B cell (primary cell): ENCODE results near the gene GLB1L. TPM values are rescaled to one million over a fixed set of nuclear protein-coding genes. Genes with fewer than 3 reads are reported as not detected.

Experiments
- ATAC-seq: fragments of 200-7000 bp; cut with Tn5 transposase; one replicate; pipeline ENCODE4 v1.10.0; 2021; ENCODE audit warnings: low read depth, mild to moderate bottlenecking, moderate number of reproducible peaks, moderate library complexity
- CTCF ChIA-PET: fragments of 350-600 bp; sonication (Branson Sonifier 250); formaldehyde crosslinking; loops from one replicate; lab custom pipeline; 2021; ENCODE audit warnings: antibody characterized with exemption, inconsistent platforms; lab: Charles Lee
- POLR2A ChIA-PET: fragments of 350-600 bp; sonication (Branson Sonifier 250); formaldehyde crosslinking; loops from one replicate; lab custom pipeline; 2021; ENCODE audit warnings: antibody characterized with exemption; lab: Charles Lee
- DNase-seq: peaks from one replicate; pipeline ENCODE4 v3.0.0; 2013
- H2AFZ ChIP-seq: 2 replicates; pipeline ENCODE4 v1.6.1; 2012; ENCODE audit warnings: mild to moderate bottlenecking, low read depth, low read length; ENCODE audit not compliant: insufficient read depth, poor library complexity, severe bottlenecking
- H3K27ac ChIP-seq, 2 donors: 1 replicate in 1 of 2; 2 replicates in 1 of 2; pipeline ENCODE4 v1.5.1; 2012 to 2013; ENCODE audit warnings: low read length in 2 of 2, mild to moderate bottlenecking in 2 of 2, moderate library complexity in 1 of 2
- H3K27me3 ChIP-seq, 4 experiments: fragments of 200-600 bp in 1 of 4; sonication (generic) in 1 of 4; replicated peaks in 1 of 4; 1 replicate in 2 of 4; 2 replicates in 2 of 4; pipeline versions ENCODE4 v1.6.1 to v1.7.0; 2013 to 2016; ENCODE audit warnings: low read length in 3 of 4, mild to moderate bottlenecking in 2 of 4, mixed read lengths in 1 of 4, moderate library complexity in 1 of 4; ENCODE audit not compliant: insufficient read depth in 4 of 4, control insufficient read depth in 3 of 4; ENCODE audit errors: control extremely low read depth in 1 of 4
- H3K36me3 ChIP-seq, 2 experiments: replicated peaks in 1 of 2; 1 replicate in 1 of 2; 2 replicates in 1 of 2; pipeline versions ENCODE4 v1.6.1 to v1.7.1; 2013; ENCODE audit warnings: low read length in 1 of 2; ENCODE audit not compliant: insufficient read depth in 2 of 2, control insufficient read depth in 1 of 2; ENCODE audit errors: control extremely low read depth in 1 of 2, extremely low read depth in 1 of 2
- H3K4me1 ChIP-seq, 2 donors: fragments of 200-600 bp in 1 of 2; sonication (generic) in 1 of 2; 1 replicate in 1 of 2; 2 replicates in 1 of 2; pipeline versions ENCODE4 v1.5.1 to v1.6.1; 2013 to 2017; ENCODE audit warnings: low read length in 2 of 2; ENCODE audit not compliant: control insufficient read depth in 2 of 2, insufficient read depth in 2 of 2
- H3K4me2 ChIP-seq: replicated peaks from 2 replicates; pipeline ENCODE3; 2012; ENCODE audit warnings: mild to moderate bottlenecking, low read depth, low read length; ENCODE audit not compliant: poor library complexity, severe bottlenecking
- H3K4me3 ChIP-seq, 5 experiments: fragments of 200-600 bp in 1 of 5; sonication (generic) in 1 of 5; 1 replicate in 3 of 5; 2 replicates in 2 of 5; pipeline versions ENCODE4 v1.5.1 to v1.7.0; 2011 to 2016; ENCODE audit warnings: low read length in 4 of 5, mild to moderate bottlenecking in 4 of 5, low read depth in 2 of 5, control low read depth in 1 of 5, moderate library complexity in 1 of 5; ENCODE audit not compliant: insufficient read depth in 1 of 5; ENCODE audit errors: control extremely low read depth in 1 of 5, extremely low read depth in 1 of 5
- H3K79me2 ChIP-seq: fragments of 200-600 bp; sonication (generic); one replicate; pipeline ENCODE4 v1.6.0; 2016; ENCODE audit warnings: low read length; ENCODE audit not compliant: control insufficient read depth, insufficient read depth
- H3K9ac ChIP-seq: fragments of 200-600 bp; sonication (generic); 2 replicates; pipeline ENCODE4 v1.6.1; 2017; ENCODE audit warnings: mild to moderate bottlenecking, low read length, moderate library complexity
- H3K9me3 ChIP-seq, 3 donors: one replicate each; pipeline versions ENCODE4 v1.6.1 to v1.7.1; 2013; ENCODE audit warnings: low read length in 2 of 3; ENCODE audit not compliant: control insufficient read depth in 2 of 3, insufficient read depth in 1 of 3; ENCODE audit errors: control extremely low read depth in 1 of 3
- H4K20me1 ChIP-seq: 2 replicates; pipeline ENCODE4 v1.6.0; 2012; ENCODE audit warnings: mild to moderate bottlenecking, low read length; ENCODE audit not compliant: insufficient read depth, control insufficient read depth, poor library complexity, severe bottlenecking
- H3K27ac Mint-ChIP-seq: one replicate; pipeline ENCODE4 v1.8.0; 2021; ENCODE audit warnings: mixed read lengths
- H3K27me3 Mint-ChIP-seq: one replicate; pipeline ENCODE4 v1.8.0; 2021; ENCODE audit warnings: mixed read lengths
- H3K4me1 Mint-ChIP-seq: one replicate; pipeline ENCODE4 v1.8.0; 2021; ENCODE audit warnings: mixed read lengths
- H3K4me3 Mint-ChIP-seq: one replicate; pipeline ENCODE4 v1.8.0; 2021; ENCODE audit warnings: mixed read lengths
- H3K9me3 Mint-ChIP-seq: one replicate; pipeline ENCODE4 v1.8.0; 2022; ENCODE audit warnings: mixed read lengths; ENCODE audit not compliant: insufficient read depth
- EZH2 ChIP-seq: IDR thresholded peaks from 2 replicates; pipeline ENCODE4 v1.6.1; 2012; ENCODE audit warnings: borderline replicate concordance, low read depth, mild to moderate bottlenecking, moderate library complexity, low read length; ENCODE audit not compliant: insufficient read depth, poor library complexity, severe bottlenecking
- WGBS: methylation state at CpG from one replicate; pipeline ENCODE4 v1.1.5; 2013; ENCODE audit warnings: missing lambda C conversion rate; ENCODE audit not compliant: insufficient coverage; 5-methylcytosine and 5-hydroxymethylcytosine counted together
- intact Hi-C: fragments of 100-400 bp; cut with micrococcal nuclease; formaldehyde crosslinking; loops from one replicate; pipeline ENCODE4 v1.10.0; 2022
- polyA plus RNA-seq: library from polyadenylated mRNA; depleted of rRNA; stranded (reverse); fragments of >200 nt; gene quantifications from 2 replicates; pipeline ENCODE4 v1.2.3, GENCODE V29; 2012
- total RNA-seq, 2 donors: library from RNA; stranded (reverse); fragments of 120-200 nt in 1 of 2; gene quantifications; 1 replicate in 1 of 2; 2 replicates in 1 of 2; pipeline versions ENCODE4 v1.2.3 to v1.2.4, GENCODE V29; 2013 to 2022
- TF ChIP-seq, protein P1 (sequence below): fragments of 200-600 bp; IDR thresholded peaks from one replicate; pipeline ENCODE4 v1.8.0; 2022; ENCODE audit warnings: antibody characterized with exemption, mild to moderate bottlenecking

The GLB1L gene
- total and polyA plus RNA-seq, 2 donors (not counting 1 experiment from before 2014, with no cell fraction given), result 2.4 to 4.1 TPM

GRCh38 chr2:219218217-219218731, 27.0 kb downstream of the GLB1L start:
- Histone ChIP-seq H3K27ac (peak overlapping the region in 1 of 2 donors; percentile 0), H3K4me1 (peaks cover 17 to 21% of the 10 kb centered on the region in 2 donors), H3K9ac (peak overlapping the region; percentile 68), H3K27me3 (no peaks in the 10 kb centered on the region), H3K4me3 (peak overlapping the region; percentile 51 to 74 (median 66)), H2AFZ (peak overlapping the region; percentile 68), H3K36me3 (peaks cover 5 to 32% of the 10 kb centered on the region in 2 experiments), H3K9me3 (no peaks in the 10 kb centered on the region), H3K4me2 (peak overlapping the region; percentile 91), H4K20me1 (peaks cover 30% of the 10 kb centered on the region), H3K79me2 (no peaks in the 10 kb centered on the region)
- peaks cover 20% of the 10 kb centered on the region for H3K4me1 Mint-ChIP-seq
- no peaks in the 10 kb centered on the region for H3K9me3 Mint-ChIP-seq
- ChIA-PET CTCF (interaction anchor here (1.2 to 4.3 kb wide), 6 partner anchors 12 to 77 kb away, joined by 4 to 26 read pairs (median 10); partner anchors contain the start of genes CNPPD1, DNAJB2, SLC23A3 and ZFAND2B), POLR2A (interaction anchor here (0.6 to 3.0 kb wide), 9 partner anchors 11 to 77 kb away, joined by 4 to 30 read pairs (median 8); partner anchors contain the start of genes ANKZF1, ATG9A, CNPPD1 and DNAJB2)
- no peaks in the 10 kb centered on the region for H3K27me3 Mint-ChIP-seq
- WGBS, result under 1% methylated on average over 37 of the region's 37 CpGs
- intact Hi-C loops, result loop anchor here (1.0 to 2.0 kb wide), 4 partner anchors 41 to 77 kb away; partner anchors contain the start of genes DNAJB2 and NHEJ1
- peak overlapping the region; percentile 87 for H3K4me3 Mint-ChIP-seq
- H3K27ac Mint-ChIP-seq, result peak overlapping the region; percentile 86
- peak; percentile 19 for ATAC-seq
- TF ChIP-seq, protein P1, sequence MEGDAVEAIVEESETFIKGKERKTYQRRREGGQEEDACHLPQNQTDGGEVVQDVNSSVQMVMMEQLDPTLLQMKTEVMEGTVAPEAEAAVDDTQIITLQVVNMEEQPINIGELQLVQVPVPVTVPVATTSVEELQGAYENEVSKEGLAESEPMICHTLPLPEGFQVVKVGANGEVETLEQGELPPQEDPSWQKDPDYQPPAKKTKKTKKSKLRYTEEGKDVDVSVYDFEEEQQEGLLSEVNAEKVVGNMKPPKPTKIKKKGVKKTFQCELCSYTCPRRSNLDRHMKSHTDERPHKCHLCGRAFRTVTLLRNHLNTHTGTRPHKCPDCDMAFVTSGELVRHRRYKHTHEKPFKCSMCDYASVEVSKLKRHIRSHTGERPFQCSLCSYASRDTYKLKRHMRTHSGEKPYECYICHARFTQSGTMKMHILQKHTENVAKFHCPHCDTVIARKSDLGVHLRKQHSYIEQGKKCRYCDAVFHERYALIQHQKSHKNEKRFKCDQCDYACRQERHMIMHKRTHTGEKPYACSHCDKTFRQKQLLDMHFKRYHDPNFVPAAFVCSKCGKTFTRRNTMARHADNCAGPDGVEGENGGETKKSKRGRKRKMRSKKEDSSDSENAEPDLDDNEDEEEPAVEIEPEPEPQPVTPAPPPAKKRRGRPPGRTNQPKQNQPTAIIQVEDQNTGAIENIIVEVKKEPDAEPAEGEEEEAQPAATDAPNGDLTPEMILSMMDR, result no peak
- TF ChIP-seq EZH2, result no peak
- no peak for DNase-seq

- no peak overlapping the region for H3K27ac ChIP-seq
- no peak overlapping the region for H3K9ac ChIP-seq
- Mint-ChIP-seq H3K27me3 (no peaks in the 10 kb centered on the region), H3K9me3 (no peaks in the 10 kb centered on the region), H3K4me3 (peak overlapping the region; percentile 50), H3K27ac (no peak overlapping the region), H3K4me1 (peaks cover 20% of the 10 kb centered on the region)
- ChIA-PET POLR2A (interaction anchor here (1.4 to 1.6 kb wide), 2 partner anchors 10 to 41 kb away, joined by 4 to 7 read pairs; partner anchors contain the start of gene ZFAND2B), CTCF (interaction anchor here (1.1 to 4.3 kb wide), 9 partner anchors 10 to 340 kb away, joined by 3 to 26 read pairs (median 5); partner anchors contain the start of genes GLB1L, SLC23A3, STK16 and TUBA4A)
- H3K4me1 ChIP-seq, result peaks cover 17 to 21% of the 10 kb centered on the region in 2 donors
- no peaks in the 10 kb centered on the region for H3K9me3 ChIP-seq
- H3K4me3 ChIP-seq, result no peak overlapping the region
- no peak for DNase-seq
- H3K36me3 ChIP-seq, result peaks cover 0 to 17% of the 10 kb centered on the region in 2 experiments
- H4K20me1 ChIP-seq, result peaks cover 20% of the 10 kb centered on the region
- H3K79me2 ChIP-seq, result no peaks in the 10 kb centered on the region
- intact Hi-C loops, result no loop called here
- TF ChIP-seq, protein P1, result no peak
- no peak for TF ChIP-seq EZH2
- WGBS, result 89% methylated on average over 6 of the region's 6 CpGs
- no peak overlapping the region for H3K4me2 ChIP-seq
- H3K27me3 ChIP-seq, result no peaks in the 10 kb centered on the region
- no peak for ATAC-seq
- no peak overlapping the region for H2AFZ ChIP-seq
These were observed 28.7 kb downstream of the GLB1L start for GRCh38 chr2:219216535-219216915.
